HG03565 (cell line): Measurements from ENCODE around the gene C2CD5.
"Not testable (repeated sequence)": the region's sequence is repeated elsewhere in the genome, so short reads cannot be mapped to it uniquely, and the experiment has no call there.

Experiments
- ATAC-seq: cut with Tn5 transposase; IDR thresholded peaks from one replicate; pipeline ENCODE4 v1.9.1; 2021; ENCODE audit warnings: mild to moderate bottlenecking, moderate library complexity; ENCODE audit not compliant: unreplicated experiment

Gene C2CD5

GRCh38 chr12:22536971-22537544 is 7.3 kb downstream of the C2CD5 start:
- no peak for ATAC-seq

- no peak for ATAC-seq
Measured at GRCh38 chr12:22536346-22536945, 7.9 kb downstream of the C2CD5 start.

- no peak for ATAC-seq
Measured at GRCh38 chr12:22535478-22535877, 8.9 kb downstream of the C2CD5 start.

- no peak for ATAC-seq
Measured at GRCh38 chr12:22535038-22535437, 9.3 kb downstream of the C2CD5 start.

- no peak for ATAC-seq
Measured at GRCh38 chr12:22533155-22533554, 11.2 kb downstream of the C2CD5 start.

GRCh38 chr12:22532317-22532716 is 12.0 kb downstream of the C2CD5 start:
- no peak for ATAC-seq

GRCh38 chr12:22531205-22531604 is 13.1 kb downstream of the C2CD5 start:
- ATAC-seq, result no peak

- peak; percentile 80 for ATAC-seq
Measured at GRCh38 chr12:22529281-22530060, 14.9 kb downstream of the C2CD5 start.

GRCh38 chr12:22527999-22528398 is 16.3 kb downstream of the C2CD5 start:
- ATAC-seq, result no peak

GRCh38 chr12:22526836-22527235 is 17.5 kb downstream of the C2CD5 start:
- ATAC-seq, result no peak

GRCh38 chr12:22525426-22525825 is 18.9 kb downstream of the C2CD5 start:
- ATAC-seq, result no peak

GRCh38 chr12:22518998-22519397 is 25.3 kb downstream of the C2CD5 start:
- ATAC-seq, result no peak

- ATAC-seq, result no peak
Measured at GRCh38 chr12:22518060-22518719, 26.2 kb downstream of the C2CD5 start.

GRCh38 chr12:22514875-22515274 is 29.5 kb downstream of the C2CD5 start:
- no peak for ATAC-seq

- no peak for ATAC-seq
Measured at GRCh38 chr12:22505826-22506225, 38.5 kb downstream of the C2CD5 start.

GRCh38 chr12:22500100-22500499 is 44.2 kb downstream of the C2CD5 start:
- no peak for ATAC-seq

- no peak for ATAC-seq
Measured at GRCh38 chr12:22499445-22499844, 44.9 kb downstream of the C2CD5 start.

- no peak for ATAC-seq
Measured at GRCh38 chr12:22494319-22494718, 50.0 kb downstream of the C2CD5 start.

GRCh38 chr12:22491034-22491433 is 53.3 kb downstream of the C2CD5 start:
- no peak for ATAC-seq

GRCh38 chr12:22488478-22488877 is 55.9 kb downstream of the C2CD5 start:
- ATAC-seq, result no peak

GRCh38 chr12:22487683-22488082 is 56.7 kb downstream of the C2CD5 start:
- ATAC-seq, result not testable (repeated sequence)
